Stimulated activated CD8-positive, alpha-beta memory T cell treated with anti-CD3 and anti-CD28 coated beads, Interleukin-12 subunit alpha, Interleukin-12 subunit beta, amount 100 ng/mL, for 24 hours (primary cell): Measurements from ENCODE around the gene ARL6IP1.
"Not testable (repeated sequence)": the region's sequence is repeated elsewhere in the genome, so short reads cannot be mapped to it uniquely, and the experiment has no call there.

Experiments
- DNase-seq: peaks from one replicate; pipeline ENCODE4 v3.0.0-alpha.2; 2020; ENCODE audit errors: extremely low read depth

ARL6IP1 gene

DNA sequence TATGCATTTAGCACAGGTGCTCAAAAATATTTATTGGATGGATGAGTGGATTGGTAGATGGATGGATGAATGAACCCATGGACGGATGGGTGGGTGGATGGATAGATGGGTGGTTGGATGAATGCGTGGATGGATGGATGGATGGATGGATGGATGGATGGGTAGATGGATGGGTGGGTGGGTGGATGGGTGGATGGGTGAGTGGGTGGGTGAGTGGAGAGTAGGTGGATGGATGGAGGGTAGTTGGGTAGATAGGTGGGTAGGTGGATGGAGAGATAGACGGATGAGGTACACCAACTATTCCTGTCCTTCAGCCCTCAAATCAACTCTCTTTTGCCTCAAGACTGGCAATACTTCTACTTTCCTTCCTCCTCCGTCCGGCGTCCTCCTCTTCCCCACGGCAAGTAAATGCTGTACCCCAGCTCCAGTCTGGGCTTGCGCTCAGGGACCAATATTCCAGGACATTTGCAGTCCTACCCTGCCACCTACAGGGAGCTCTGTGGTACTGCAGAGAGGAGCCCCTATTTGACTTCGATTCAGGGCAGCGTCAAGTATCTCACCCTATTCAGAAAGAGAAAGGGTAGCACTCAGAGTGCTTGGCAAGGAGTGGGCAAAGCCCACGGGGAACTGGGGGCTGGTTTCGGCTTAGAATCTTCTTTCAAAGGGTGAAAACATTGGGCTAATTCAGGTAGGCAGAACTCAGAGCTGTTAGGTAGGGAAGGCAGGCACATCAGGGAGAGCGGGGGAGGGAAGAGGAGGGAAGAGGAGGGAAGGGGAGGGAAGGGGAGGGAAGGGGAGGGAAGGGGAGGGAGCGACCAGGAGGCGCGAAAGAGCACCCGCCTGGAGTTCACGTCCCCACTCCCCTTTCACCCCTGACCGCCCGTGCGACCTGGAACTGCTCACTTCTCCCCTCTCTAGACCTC is 41.5 kb downstream of the ARL6IP1 start:
- DNase-seq, result not testable (repeated sequence)

DNA sequence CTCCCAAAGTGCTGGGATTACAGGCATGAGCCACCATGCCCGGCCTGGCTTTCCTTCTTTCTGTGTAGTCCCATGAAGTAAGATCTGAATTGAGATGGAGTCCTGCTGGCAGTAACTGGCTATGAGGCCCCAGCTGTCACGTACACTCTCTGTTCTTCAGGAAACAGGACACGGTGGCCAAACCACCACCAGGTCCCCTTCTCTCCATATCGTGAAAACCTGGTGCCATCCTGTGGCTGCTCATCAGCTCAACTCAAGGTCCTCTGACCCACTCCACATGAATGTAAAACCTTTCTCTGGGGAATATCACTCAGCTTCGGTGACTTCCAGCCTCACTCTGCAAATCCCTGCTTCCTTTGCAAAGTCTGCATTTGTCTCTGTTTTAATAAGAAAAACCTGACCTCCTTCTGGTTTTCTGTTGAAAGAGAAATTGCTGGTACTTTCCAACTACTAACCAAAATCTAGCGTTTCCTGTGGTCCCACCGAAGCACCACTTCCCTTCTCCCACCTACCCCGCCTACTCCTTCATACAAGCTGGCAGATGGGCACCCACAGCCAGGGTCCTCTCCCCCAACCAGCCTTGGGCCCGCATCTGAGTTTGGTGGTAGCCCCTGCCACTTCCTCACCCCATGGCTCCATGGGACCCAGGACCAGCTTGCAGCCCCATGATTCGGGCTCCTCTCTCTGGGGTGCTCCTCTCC is 43.2 kb downstream of the ARL6IP1 start:
- not testable (repeated sequence) for DNase-seq

DNA sequence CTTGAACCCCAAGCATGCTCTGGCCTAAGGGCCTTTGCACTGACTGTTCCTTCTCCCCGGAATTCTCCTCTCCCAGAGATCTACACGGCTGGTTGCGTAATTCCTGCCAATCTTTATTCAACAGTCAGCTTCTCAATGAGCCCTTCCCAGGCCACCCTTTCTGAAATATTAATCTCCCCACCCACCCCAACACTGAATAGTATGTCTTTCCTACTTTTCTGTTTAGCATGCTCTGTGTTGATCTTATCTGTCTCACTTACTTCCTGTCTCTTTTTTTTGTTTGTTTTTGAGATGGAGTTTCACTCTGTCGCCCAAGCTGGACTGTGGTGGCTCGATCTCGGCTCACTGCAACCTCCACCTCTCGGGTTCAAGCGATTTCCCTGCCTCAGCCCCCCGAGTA is 44.7 kb downstream of the ARL6IP1 start:
- not testable (repeated sequence) for DNase-seq

DNA sequence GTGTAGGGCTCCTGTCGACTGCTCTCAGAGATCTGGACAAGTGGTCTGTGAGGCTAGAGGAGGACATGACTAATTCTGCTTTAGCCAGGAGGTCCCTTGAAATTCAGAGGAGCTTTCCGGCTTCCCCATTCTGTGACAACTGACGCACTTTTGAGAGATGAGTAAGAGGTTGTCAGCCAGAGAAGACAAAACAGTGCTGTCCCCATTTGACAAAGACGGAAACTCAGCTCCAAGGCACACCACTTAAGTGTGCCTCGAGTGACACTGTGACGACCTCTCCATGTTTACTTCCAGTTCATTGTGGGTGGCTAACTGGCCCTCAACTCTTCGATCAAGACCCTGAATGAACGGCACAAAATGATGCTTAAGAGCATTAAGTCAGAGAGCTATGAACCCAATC is 58.5 kb downstream of the ARL6IP1 start:
- not testable (repeated sequence) for DNase-seq
